Liver (tissue), 9 donors: ENCODE results near the gene LPP. TPM values are rescaled to one million over a fixed set of nuclear protein-coding genes. Genes with fewer than 3 reads are reported as not detected.
A peak's percentile ranks its signal among the peaks of the same experiment; 100 is the strongest.

Experiments
- DNase-seq: peaks from one replicate; pipeline ENCODE4 v3.0.0-alpha.2; 2017; ENCODE audit warnings: low spot score
- H3K27ac ChIP-seq, 2 donors: one replicate each; pipeline ENCODE4 v1.7.0; 2013; ENCODE audit warnings: inconsistent platforms in 2 of 2, low read length in 2 of 2, control low read depth in 1 of 2, low read depth in 1 of 2, mild to moderate bottlenecking in 1 of 2
- H3K27me3 ChIP-seq, 4 donors: one replicate each; pipeline versions ENCODE4 v1.6.1 to v1.7.0; 2013; ENCODE audit warnings: low read length in 3 of 4, inconsistent platforms in 1 of 4, mild to moderate bottlenecking in 1 of 4, moderate library complexity in 1 of 4; ENCODE audit not compliant: control insufficient read depth in 4 of 4, insufficient read depth in 4 of 4
- H3K36me3 ChIP-seq, 4 donors: one replicate each; pipeline versions ENCODE4 v1.6.1 to v1.7.0; 2013; ENCODE audit warnings: low read length in 3 of 4, mild to moderate bottlenecking in 3 of 4, low read depth in 1 of 4, moderate library complexity in 1 of 4; ENCODE audit not compliant: control insufficient read depth in 4 of 4, insufficient read depth in 3 of 4
- H3K4me1 ChIP-seq, 4 donors: one replicate each; pipeline versions ENCODE4 v1.6.1 to v1.7.0; 2013; ENCODE audit warnings: low read length in 3 of 4, mild to moderate bottlenecking in 3 of 4, moderate library complexity in 1 of 4; ENCODE audit not compliant: control insufficient read depth in 4 of 4, insufficient read depth in 4 of 4
- H3K4me3 ChIP-seq, 3 donors: one replicate each; pipeline versions ENCODE4 v1.6.1 to v1.7.0; 2013; ENCODE audit warnings: low read length in 3 of 3, control low read depth in 1 of 3, low read depth in 1 of 3, mild to moderate bottlenecking in 1 of 3
- H3K9ac ChIP-seq, 2 donors: one replicate each; pipeline ENCODE4 v1.7.0; 2013; ENCODE audit warnings: low read length in 2 of 2, mild to moderate bottlenecking in 2 of 2, moderate library complexity in 2 of 2, control low read depth in 1 of 2, low read depth in 1 of 2
- H3K9me3 ChIP-seq, 4 donors: one replicate each; pipeline versions ENCODE4 v1.6.1 to v1.7.0; 2013; ENCODE audit warnings: low read length in 3 of 4; ENCODE audit not compliant: control insufficient read depth in 4 of 4
- ATF3 ChIP-seq: IDR thresholded peaks from 2 replicates; pipeline ENCODE4 v1.6.1; 2016; ENCODE audit warnings: antibody characterized with exemption
- EGR1 ChIP-seq, 2 donors: IDR thresholded peaks; 2 replicates each; pipeline ENCODE4 v1.6.1; 2016 to 2018; ENCODE audit warnings: antibody characterized with exemption in 2 of 2, low read depth in 2 of 2
- FOXA1 ChIP-seq: IDR thresholded peaks from 2 replicates; pipeline ENCODE4 v1.6.1; 2016; ENCODE audit warnings: antibody characterized with exemption
- FOXA2 ChIP-seq: IDR thresholded peaks from 2 replicates; pipeline ENCODE4 v1.6.1; 2016; ENCODE audit warnings: antibody characterized with exemption
- GABPA ChIP-seq, 2 donors: IDR thresholded peaks in 1 of 2; conservative IDR thresholded peaks in 1 of 2; 2 replicates each; pipeline ENCODE4 v1.6.1; 2016; ENCODE audit warnings: antibody characterized with exemption in 2 of 2, mild to moderate bottlenecking in 1 of 2, moderate library complexity in 1 of 2
- HNF4A ChIP-seq, 2 donors: conservative IDR thresholded peaks; 2 replicates each; pipeline ENCODE4 v1.6.1; 2016; ENCODE audit warnings: antibody characterized with exemption in 2 of 2, mild to moderate bottlenecking in 2 of 2
- HNF4G ChIP-seq: IDR thresholded peaks from 2 replicates; pipeline ENCODE4 v1.6.1; 2016; ENCODE audit warnings: antibody characterized with exemption
- JUND ChIP-seq, 2 donors: IDR thresholded peaks; 2 replicates each; pipeline ENCODE4 v1.6.1; 2016; ENCODE audit warnings: antibody characterized with exemption in 2 of 2
- MAX ChIP-seq: IDR thresholded peaks from 2 replicates; pipeline ENCODE4 v1.6.1; 2016; ENCODE audit warnings: antibody characterized with exemption
- NR2F2 ChIP-seq: IDR thresholded peaks from 2 replicates; pipeline ENCODE4 v1.6.1; 2016; ENCODE audit warnings: antibody characterized with exemption
- RAD21 ChIP-seq, 2 donors: IDR thresholded peaks; 2 replicates each; pipeline ENCODE4 v1.6.1; 2016; ENCODE audit warnings: antibody characterized with exemption in 2 of 2, mild to moderate bottlenecking in 2 of 2
- RXRA ChIP-seq, 2 donors: IDR thresholded peaks; 2 replicates each; pipeline ENCODE4 v1.6.1; 2017 to 2018; ENCODE audit warnings: antibody characterized with exemption in 2 of 2, mild to moderate bottlenecking in 1 of 2
- SP1 ChIP-seq: IDR thresholded peaks from 2 replicates; pipeline ENCODE4 v1.6.1; 2018; ENCODE audit warnings: antibody characterized with exemption, mild to moderate bottlenecking
- TAF1 ChIP-seq: conservative IDR thresholded peaks from 2 replicates; pipeline ENCODE4 v1.6.1; 2016; ENCODE audit warnings: antibody characterized with exemption, mild to moderate bottlenecking
- YY1 ChIP-seq: IDR thresholded peaks from 2 replicates; pipeline ENCODE4 v1.6.1; 2016; ENCODE audit warnings: antibody characterized with exemption, mild to moderate bottlenecking
- ZBTB33 ChIP-seq: IDR thresholded peaks from 2 replicates; pipeline ENCODE4 v1.6.1; 2016; ENCODE audit warnings: antibody characterized with exemption
- WGBS: extraction: QIAGEN DNeasy Blood & Tissue Kit; methylation state at CpG from one replicate; pipeline ENCODE4 v1.1.7; 2013; 5-methylcytosine and 5-hydroxymethylcytosine counted together
- polyA plus RNA-seq, 2 donors: library from polyadenylated mRNA; stranded (reverse) in 1 of 2; unstranded in 1 of 2; fragments of 200-250 nt in 1 of 2; fragments of >200 nt in 1 of 2; fragmentation: Nextera tagmentation in 1 of 2; extraction: Ambion mirVana in 1 of 2; gene quantifications; one replicate each; pipeline versions ENCODE4 v1.2.1 to v1.2.3, GENCODE V29; 2013 to 2015
- total RNA-seq, 2 donors: library from RNA; depleted of rRNA; stranded (reverse); fragments of >200 nt; gene quantifications; one replicate each; pipeline ENCODE4 v1.2.3, GENCODE V29; 2014
- TF ChIP-seq, protein P1 (sequence below): IDR thresholded peaks from 2 replicates; pipeline ENCODE4 v1.6.1; 2016; ENCODE audit warnings: antibody characterized with exemption, mild to moderate bottlenecking
- TF ChIP-seq, protein P2 (sequence below): fragments of 150-350 bp; IDR thresholded peaks from 2 replicates; pipeline ENCODE4 v1.5.1; 2017; ENCODE audit warnings: improper control_type of control experiment, low read depth, low read length; ENCODE audit not compliant: missing input control
- donor health status: healthy.
- donor health status: healthy.
- donor health status: healthy.
- donor health status: healthy.
- donor health status: healthy.

The LPP gene
- total and polyA plus RNA-seq, 4 donors = 3.3 to 53.7 (median 28.2) TPM

DNA sequence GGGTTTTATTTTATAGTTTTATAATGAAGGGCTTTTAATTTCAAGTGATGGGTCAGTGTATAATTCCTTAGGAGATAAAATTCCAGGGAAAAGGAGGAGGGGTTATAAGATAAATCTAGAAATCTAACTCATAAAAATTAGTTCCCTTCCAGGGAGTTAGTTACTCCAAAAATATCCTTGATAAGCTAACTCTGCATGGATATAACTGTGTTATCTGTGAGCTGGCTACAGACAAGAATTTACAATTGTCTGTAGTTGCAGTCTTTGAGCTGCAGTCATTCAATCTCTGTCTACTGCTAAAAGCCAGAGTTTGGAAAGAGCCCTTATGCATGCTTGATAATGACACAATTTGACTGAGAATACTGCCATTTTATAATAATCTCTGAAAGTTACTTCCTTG is 585.6 kb downstream of the LPP start:
- Histone ChIP-seq H3K9me3 (no peaks in the 10 kb centered on the region), H3K4me3 (no peak overlapping the region), H3K27me3 (no peaks in the 10 kb centered on the region), H3K36me3 (no peaks in the 10 kb centered on the region), H3K27ac (peak overlapping the region; percentile 47 to 55), H3K4me1 (peaks cover 8 to 51% (median 42%) of the 10 kb centered on the region in 4 donors), H3K9ac (no peak overlapping the region)
- DNase-seq = no peak
- TF ChIP-seq MAX = no peak
- no peak for TF ChIP-seq RXRA (IDR thresholded peaks at IDR 0.05)
- no peak for TF ChIP-seq SP1
- TF ChIP-seq EGR1 (IDR thresholded peaks at IDR 0.05; ENCODE audit: low read depth in 2 of 2) = no peak
- no peak for TF ChIP-seq ZBTB33
- TF ChIP-seq JUND (IDR thresholded peaks at IDR 0.05) = no peak
- no peak for TF ChIP-seq HNF4G
- no peak for TF ChIP-seq HNF4A (conservative IDR thresholded peaks at IDR 0.05)
- no peak for TF ChIP-seq ATF3
- no peak for TF ChIP-seq YY1
- TF ChIP-seq FOXA2 = no peak
- TF ChIP-seq RAD21 (IDR thresholded peaks at IDR 0.05) = no peak
- no peak for TF ChIP-seq FOXA1
- TF ChIP-seq, protein P1, sequence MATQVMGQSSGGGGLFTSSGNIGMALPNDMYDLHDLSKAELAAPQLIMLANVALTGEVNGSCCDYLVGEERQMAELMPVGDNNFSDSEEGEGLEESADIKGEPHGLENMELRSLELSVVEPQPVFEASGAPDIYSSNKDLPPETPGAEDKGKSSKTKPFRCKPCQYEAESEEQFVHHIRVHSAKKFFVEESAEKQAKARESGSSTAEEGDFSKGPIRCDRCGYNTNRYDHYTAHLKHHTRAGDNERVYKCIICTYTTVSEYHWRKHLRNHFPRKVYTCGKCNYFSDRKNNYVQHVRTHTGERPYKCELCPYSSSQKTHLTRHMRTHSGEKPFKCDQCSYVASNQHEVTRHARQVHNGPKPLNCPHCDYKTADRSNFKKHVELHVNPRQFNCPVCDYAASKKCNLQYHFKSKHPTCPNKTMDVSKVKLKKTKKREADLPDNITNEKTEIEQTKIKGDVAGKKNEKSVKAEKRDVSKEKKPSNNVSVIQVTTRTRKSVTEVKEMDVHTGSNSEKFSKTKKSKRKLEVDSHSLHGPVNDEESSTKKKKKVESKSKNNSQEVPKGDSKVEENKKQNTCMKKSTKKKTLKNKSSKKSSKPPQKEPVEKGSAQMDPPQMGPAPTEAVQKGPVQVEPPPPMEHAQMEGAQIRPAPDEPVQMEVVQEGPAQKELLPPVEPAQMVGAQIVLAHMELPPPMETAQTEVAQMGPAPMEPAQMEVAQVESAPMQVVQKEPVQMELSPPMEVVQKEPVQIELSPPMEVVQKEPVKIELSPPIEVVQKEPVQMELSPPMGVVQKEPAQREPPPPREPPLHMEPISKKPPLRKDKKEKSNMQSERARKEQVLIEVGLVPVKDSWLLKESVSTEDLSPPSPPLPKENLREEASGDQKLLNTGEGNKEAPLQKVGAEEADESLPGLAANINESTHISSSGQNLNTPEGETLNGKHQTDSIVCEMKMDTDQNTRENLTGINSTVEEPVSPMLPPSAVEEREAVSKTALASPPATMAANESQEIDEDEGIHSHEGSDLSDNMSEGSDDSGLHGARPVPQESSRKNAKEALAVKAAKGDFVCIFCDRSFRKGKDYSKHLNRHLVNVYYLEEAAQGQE = no peak
- TF ChIP-seq, protein P2, sequence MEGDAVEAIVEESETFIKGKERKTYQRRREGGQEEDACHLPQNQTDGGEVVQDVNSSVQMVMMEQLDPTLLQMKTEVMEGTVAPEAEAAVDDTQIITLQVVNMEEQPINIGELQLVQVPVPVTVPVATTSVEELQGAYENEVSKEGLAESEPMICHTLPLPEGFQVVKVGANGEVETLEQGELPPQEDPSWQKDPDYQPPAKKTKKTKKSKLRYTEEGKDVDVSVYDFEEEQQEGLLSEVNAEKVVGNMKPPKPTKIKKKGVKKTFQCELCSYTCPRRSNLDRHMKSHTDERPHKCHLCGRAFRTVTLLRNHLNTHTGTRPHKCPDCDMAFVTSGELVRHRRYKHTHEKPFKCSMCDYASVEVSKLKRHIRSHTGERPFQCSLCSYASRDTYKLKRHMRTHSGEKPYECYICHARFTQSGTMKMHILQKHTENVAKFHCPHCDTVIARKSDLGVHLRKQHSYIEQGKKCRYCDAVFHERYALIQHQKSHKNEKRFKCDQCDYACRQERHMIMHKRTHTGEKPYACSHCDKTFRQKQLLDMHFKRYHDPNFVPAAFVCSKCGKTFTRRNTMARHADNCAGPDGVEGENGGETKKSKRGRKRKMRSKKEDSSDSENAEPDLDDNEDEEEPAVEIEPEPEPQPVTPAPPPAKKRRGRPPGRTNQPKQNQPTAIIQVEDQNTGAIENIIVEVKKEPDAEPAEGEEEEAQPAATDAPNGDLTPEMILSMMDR = no peak
- TF ChIP-seq TAF1 = no peak

DNA sequence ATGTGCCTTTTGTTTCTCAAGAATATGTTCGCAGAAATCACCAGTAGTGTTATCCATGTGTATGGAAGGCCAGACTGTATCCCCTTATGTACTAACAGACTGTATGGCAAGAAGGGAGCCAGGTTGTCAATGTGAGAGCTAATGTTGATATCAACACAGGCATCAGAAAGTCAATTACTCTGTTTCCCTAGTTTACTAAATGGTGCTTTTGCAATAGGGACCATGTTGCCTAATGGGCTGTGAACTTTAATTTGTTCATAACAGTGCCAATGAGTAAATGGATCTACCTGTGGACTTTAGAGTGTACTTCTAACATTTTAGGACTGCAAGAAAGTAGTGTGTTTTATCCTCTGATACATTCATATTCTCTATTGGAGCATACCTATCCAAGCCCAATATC is 586.1 kb downstream of the LPP start:
- H3K4me1 ChIP-seq = peaks cover 8 to 56% (median 47%) of the 10 kb centered on the region in 4 donors
- WGBS = 44% methylated on average over 1 of the region's 1 CpG
- H3K36me3 ChIP-seq = no peaks in the 10 kb centered on the region
- no peaks in the 10 kb centered on the region for H3K9me3 ChIP-seq
- peak overlapping the region; percentile 47 to 55 for H3K27ac ChIP-seq
- no peak for DNase-seq
- no peaks in the 10 kb centered on the region for H3K27me3 ChIP-seq
- peak overlapping the region in 1 of 2 donors; percentile 7 for H3K9ac ChIP-seq
- no peak overlapping the region for H3K4me3 ChIP-seq
- TF ChIP-seq RXRA (IDR thresholded peaks at IDR 0.05) (peak; percentile 90 to 95), EGR1 (IDR thresholded peaks at IDR 0.05; ENCODE audit: low read depth in 2 of 2) (peak; percentile 19 to 80), GABPA (IDR thresholded peaks at IDR 0.05 in 1 of 2, conservative IDR thresholded peaks at IDR 0.05 in 1 of 2) (peak in 1 of 2 donors; percentile 6), JUND (IDR thresholded peaks at IDR 0.05) (peak; percentile 79 to 93), TAF1 (peak; percentile 27), HNF4G (peak; percentile 97), RAD21 (IDR thresholded peaks at IDR 0.05) (peak; percentile 67 to 72), NR2F2 (peak; percentile 34), ATF3 (peak; percentile 85), FOXA2 (peak; percentile 95), FOXA1 (peak; percentile 96), SP1 (peak; percentile 89), ZBTB33 (peak; percentile 95)
- TF ChIP-seq, protein P1 = peak; percentile 80
